Body of pancreas (tissue), 4 donors: ENCODE measurements around the gene HSPB3.

Experiments
- CTCF ChIP-seq, 7 experiments: fragments of 450-650 bp in 4 of 7; fragments of 200-600 bp in 3 of 7; sonication (generic) in 3 of 7; IDR thresholded peaks; one replicate each; pipeline ENCODE4 v1.5.1; 2016 to 2019; ENCODE audit warnings: antibody characterized with exemption in 7 of 7
- POLR2A ChIP-seq, 3 donors: fragments of 450-650 bp; IDR thresholded peaks; one replicate each; pipeline ENCODE4 v1.6.1; 2016; ENCODE audit warnings: antibody characterized with exemption in 3 of 3, mild to moderate bottlenecking in 2 of 3

GRCh38 chr5:54426209-54426608, 29.3 kb upstream of the HSPB3 start:
- TF ChIP-seq CTCF (IDR thresholded peaks at IDR 0.05) (no peak), POLR2A (IDR thresholded peaks at IDR 0.05) (no peak)
